MM.1S (cell line): ENCODE results near the gene ITPRIPL1.

ENCODE experiments used
- CTCF ChIP-seq: fragments of 300-600 bp; sonication (generic); IDR thresholded peaks from 2 replicates; pipeline ENCODE4 v1.5.1; 2016; ENCODE audit warnings: antibody characterized with exemption, low read length, mixed read lengths
- EZH2 ChIP-seq: fragments of 300-600 bp; sonication (generic); optimal IDR thresholded peaks from 2 replicates; pipeline ENCODE3; 2017; ENCODE audit warnings: low read depth, mild to moderate bottlenecking, antibody characterized with exemption, low read length, mixed read lengths
- EZH2phosphoT487 ChIP-seq: fragments of 300-600 bp; sonication (generic); IDR thresholded peaks from 2 replicates; pipeline ENCODE4 v1.6.1; 2018; ENCODE audit warnings: antibody characterized with exemption, low read length

- TF ChIP-seq CTCF (no peak), EZH2 (no peak), EZH2phosphoT487 (no peak)
Measured at GRCh38 chr2:96340493-96341414, 15.6 kb downstream of the ITPRIPL1 start.
